CD4-positive, alpha-beta T cell treated with Interleukin-17A for 4 hours (primary cell): ENCODE measurements around the gene PIEZO2.
"Not testable (repeated sequence)": the region's sequence is repeated elsewhere in the genome, so short reads cannot be mapped to it uniquely, and the experiment has no call there.

ENCODE experiments used
- DNase-seq: peaks from one replicate; pipeline ENCODE4 v3.0.0-alpha.2; 2020; ENCODE audit warnings: mixed read lengths

The PIEZO2 gene

DNA sequence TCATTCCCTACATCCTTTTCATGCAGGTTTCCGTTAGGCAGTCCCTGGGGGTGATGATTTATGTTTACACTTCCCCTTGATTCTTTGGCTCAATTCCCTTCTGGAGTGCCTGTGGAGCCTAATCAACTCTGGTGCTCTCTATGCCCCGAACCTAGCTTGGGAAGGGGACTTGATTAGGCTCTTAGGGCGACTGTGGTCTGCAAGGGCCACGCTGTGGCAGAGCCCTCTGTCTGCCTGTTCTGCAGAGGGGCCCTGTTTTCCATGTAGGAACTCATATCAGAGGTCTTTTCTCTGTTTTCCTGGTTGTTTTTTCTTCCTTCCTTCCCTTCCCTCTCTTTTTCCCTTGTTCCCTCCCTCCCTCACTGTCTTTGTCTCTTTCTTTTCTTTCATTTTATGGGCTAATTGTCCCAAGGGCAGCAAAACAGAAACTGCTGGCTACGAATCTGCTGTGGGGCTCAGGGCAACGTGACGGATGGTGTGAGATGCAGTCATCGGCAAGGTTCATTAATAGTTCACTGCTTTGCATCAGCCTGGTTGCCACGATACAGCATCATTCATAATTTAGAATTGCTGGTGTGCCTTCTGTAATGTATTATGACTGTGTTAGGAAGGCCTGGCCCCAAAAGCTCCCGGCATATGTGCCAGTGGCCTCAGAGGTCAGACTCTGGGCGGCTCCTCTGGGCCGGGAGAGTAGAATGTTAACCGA, 489.0 kb downstream of the PIEZO2 start:
- no peak for DNase-seq

- DNase-seq: no peak
Observed at GRCh38 chr18:10659594-10659993, 489.8 kb downstream of the PIEZO2 start.

GRCh38 chr18:10659000-10659399, 490.4 kb downstream of the PIEZO2 start:
- no peak for DNase-seq

- DNase-seq: not testable (repeated sequence)
Observed at GRCh38 chr18:10644003-10644402, 505.4 kb downstream of the PIEZO2 start.

DNA sequence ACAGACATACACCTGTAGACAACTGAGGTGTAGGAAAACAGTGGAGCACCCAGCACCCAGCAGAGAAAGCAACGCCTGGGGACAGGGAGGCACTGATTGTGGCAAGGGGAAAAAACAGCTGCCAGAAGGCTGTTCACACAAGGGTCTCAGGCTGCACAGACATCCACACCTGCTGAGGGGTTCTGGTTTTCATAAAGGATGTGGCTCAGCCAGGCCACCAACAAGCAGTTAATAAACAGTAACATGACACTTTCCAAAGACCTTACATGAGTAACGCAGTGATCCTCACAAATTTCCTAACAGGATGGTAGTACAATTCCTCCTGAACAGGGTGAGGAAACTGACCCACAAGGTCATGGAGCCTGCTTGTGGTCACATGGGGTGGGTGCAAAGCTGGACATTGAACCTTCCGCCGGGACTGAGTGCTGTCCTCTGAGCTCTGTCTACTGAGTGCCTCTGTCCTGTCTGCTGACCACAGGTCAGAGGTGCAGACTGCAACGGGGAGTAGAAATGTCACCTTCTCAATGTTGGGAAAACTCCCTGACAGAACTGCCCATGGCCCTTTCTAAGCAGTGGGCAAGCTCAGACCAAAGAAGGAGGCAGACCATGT, 506.3 kb downstream of the PIEZO2 start:
- not testable (repeated sequence) for DNase-seq

DNA sequence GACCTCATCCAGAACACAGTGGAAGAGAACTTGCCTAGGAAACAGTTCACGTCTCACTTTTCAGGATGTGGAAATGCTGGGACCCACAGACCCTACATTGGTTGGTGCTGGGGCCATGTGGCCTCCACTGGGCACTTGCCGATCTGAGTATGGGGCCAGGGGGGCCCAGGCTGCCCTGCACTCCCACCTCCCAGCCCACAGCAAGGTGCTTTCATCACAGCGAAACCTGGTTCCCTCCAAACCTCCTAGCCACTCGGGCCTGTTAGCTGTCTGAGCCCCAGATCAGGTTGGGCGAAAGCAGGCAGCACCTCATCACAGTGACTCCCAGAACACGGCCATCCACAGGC, 510.9 kb downstream of the PIEZO2 start:
- not testable (repeated sequence) for DNase-seq

GRCh38 chr18:10637858-10638538, 511.4 kb downstream of the PIEZO2 start:
- not testable (repeated sequence) for DNase-seq

DNA sequence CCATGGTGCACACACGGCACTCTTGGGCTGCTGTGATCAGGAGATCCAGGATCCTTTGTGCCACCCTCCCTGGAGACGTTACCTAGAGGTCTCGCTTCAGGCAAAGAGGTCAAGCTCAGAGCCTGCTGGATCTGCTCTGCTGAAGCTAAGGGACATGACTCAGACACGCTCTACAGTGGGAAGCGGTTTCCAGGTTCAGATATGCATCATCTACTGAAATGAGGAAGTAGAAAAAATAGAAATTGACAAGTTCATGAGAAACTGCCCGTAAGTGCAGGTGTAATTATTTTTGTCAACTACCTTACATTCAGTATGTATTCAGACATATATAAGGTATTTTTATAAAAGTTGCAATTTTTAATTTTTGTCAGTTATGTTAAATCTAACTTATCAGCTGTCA, 520.3 kb downstream of the PIEZO2 start:
- DNase-seq: not testable (repeated sequence)

DNA sequence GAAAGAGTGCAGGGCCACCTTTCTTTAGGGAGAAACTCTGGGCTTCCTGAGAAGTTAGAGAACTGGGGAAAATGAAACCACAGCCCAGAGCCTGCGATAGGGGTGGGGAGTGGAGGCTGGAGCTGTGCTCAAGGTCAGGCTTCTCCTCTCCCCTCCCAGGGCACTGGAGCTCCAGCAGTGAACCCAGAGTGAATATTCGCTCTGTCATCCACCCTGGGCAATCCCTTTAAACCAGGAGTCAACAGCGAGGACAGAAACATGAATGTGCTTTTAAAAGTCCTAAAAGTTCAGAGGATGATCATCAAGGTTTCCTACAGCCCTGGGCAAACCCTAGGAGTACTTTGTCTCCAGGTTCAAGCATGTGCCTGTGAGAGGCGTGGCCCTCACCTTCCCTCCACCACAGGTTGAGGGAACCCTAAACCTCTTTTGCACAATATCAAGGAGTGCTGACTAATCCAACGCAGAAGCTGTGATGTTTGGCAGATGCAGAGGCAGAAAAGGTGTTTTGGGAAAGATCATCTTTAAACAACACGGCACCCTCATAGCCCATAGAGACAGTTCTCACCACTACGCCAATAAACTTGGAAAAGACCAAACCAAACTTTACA, 522.7 kb downstream of the PIEZO2 start:
- not testable (repeated sequence) for DNase-seq

DNA sequence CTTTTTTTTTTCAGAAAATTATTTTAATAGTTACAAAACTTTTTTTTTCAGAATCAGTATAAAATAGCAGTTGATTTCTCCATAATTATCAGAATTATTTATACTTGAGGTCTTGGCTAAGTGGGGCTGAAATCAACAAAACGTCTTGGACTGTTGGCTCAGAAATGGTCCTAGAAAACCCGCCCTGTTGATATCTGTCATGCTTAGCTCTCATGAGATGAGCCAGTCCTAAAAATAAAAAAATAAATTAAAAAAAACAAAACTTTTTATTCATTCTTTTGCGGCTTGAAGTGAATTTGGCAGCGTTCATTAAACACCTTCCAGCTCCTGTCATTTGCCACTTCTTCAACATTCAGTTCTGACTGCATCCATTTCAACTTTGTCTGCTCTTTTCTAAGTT, 525.8 kb downstream of the PIEZO2 start:
- not testable (repeated sequence) for DNase-seq

- not testable (repeated sequence) for DNase-seq
Observed at GRCh38 chr18:10622982-10623381, 526.4 kb downstream of the PIEZO2 start.

DNA sequence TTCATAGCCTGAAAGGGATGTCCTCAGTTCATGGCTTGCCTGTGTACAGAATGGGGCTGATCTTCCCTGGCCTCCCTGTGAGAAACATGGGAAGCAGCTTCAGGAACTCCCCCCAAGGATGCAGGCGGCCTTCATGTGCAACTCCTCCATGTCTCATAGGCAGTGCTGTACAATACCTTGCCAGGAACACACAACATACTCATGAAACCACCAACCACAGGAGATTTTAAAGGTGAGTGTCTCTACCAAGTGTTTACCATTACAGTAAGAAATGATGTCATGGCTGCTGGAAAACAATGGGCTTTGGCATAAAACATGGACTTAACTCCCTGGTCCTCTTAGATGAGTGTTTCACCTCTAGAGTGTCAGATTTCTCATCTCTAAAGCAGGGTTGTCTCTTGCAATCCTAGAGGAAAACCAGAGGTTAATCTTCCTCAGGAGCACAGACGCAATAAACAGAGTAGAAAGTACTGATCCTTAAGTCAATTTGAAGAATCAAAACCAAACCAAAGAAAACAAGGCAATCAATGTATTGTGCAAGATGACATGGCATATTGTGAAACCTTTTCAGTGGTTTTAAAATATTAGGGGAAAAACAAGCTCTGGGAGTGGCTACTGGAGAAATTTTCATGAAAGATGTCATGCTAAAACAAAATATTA, 528.6 kb downstream of the PIEZO2 start:
- DNase-seq: not testable (repeated sequence)
